ENCODE measurements around the gene IL22.

IL22 gene

GRCh38 chr12:68225576-68226476, 27.6 kb downstream of the IL22 start, which contains the start of gene IL26:
Gene IL26, minus strand, starts transcription at chr12:68225810. Its CDS starts 54 bp downstream, at chr12:68225756.
- no peak for DNase-seq

GRCh38 chr12:68224613-68225285, 28.7 kb downstream of the IL22 start:
- DNase-seq, result no peak

DNA sequence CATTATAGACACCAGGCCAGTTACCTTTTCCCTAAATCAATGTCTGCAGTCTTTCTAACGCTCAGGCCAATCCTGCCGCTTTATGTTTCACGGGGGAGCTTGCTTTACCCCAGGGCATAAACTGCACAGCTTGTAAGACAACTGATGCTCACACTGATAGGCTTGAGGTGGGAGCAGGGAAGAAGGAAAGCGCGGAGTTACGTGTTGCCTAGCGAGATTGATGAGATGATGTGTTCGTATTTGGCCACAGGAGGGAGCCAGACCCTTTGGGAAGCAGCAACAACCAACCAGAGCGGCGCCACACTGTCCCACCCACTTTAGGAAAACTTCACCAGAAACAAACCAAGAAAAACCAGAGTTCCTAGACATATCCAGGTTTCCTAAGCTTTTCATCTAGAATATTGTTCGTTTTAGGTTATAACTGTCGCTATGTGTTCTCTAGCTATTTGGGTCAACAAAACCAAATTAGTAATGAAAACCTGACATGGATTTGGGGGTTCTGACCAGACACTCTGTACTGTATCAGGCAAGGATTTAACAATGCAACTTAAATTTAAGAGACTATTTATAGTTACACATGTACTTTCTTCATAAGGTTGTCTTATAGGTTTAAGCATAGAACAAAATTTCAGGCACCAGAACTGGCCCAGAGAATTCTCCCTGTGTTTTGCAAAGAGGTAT, 30.2 kb downstream of the IL22 start:
- DNase-seq, result peak; percentile 50 to 79

DNA sequence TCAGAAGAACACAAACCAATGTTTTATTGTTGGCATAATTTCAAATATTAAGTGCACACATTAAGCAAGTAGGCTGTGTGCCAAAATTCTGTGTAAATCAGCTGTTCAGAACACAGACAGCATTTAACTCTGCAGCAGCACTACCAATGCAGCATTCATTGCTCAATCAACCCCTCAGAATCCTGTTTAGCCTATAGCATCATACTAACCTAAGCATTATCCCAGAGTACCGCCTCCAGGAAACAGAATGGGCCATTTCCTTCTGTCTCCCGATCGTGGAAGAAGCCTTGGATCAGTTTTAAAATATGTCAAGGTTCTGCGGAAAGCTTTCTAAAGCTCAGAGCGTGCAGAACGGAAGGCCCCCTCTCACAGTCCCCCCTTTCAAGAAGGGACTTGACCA, 31.1 kb downstream of the IL22 start:
- peak; percentile 8 to 29 for DNase-seq

GRCh38 chr12:68221497-68221896, 31.9 kb downstream of the IL22 start:
- no peak for DNase-seq

DNA sequence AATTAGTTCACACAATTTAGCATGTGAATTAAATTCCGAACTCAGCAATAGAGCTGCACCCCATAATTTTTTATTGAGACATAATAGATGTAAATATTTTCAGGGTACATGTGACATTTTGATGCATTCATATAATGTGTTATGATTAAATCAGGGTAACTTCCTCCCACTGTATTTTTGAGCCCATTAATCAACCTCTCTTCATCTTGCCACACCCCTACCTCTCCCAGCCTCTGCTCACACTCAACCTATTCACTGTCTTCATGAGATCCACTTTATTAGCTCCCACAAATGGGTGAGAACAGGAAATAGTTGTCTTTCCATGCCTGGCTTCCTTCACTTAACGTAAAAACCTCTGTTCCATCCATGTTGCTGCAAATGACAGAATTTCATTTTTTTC, 42.5 kb downstream of the IL22 start:
- DNase-seq, result no peak

DNA sequence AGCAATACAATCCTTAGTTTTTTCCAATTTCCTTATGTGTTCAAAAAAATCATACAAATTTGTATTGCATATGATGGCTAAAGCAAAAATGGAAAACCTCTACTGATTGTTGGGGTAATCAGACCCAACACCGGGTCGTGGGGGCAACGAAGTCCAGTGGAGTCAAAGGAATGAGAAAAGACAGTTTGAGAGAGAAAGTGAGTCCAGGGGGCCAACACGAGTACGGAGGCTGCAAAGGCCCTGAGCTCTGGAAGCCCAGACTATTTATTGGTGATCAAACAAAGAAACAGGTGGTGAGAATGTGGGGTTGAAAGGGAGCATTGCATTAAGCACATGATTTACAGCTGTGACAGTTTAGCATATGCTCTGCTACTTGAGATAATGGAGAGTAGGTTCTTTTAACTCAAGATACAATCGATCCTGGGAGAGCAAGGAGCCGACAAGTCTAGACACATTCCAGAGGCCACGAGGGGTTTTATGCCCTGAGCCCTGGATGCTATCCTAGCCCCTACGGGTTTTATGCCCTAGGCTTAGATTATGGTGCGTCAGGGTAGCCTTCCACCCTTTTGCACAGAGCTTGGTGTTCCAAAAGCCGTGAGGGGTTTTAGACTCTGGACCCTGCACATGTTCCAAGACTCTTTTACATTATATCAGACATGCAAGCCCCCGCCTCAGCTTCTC, 44.2 kb downstream of the IL22 start:
- DNase-seq, result peak in 1 of 2 experiments; percentile 57

- DNase-seq, result no peak
Measured at GRCh38 chr12:68207276-68207675, 46.1 kb downstream of the IL22 start.

DNA sequence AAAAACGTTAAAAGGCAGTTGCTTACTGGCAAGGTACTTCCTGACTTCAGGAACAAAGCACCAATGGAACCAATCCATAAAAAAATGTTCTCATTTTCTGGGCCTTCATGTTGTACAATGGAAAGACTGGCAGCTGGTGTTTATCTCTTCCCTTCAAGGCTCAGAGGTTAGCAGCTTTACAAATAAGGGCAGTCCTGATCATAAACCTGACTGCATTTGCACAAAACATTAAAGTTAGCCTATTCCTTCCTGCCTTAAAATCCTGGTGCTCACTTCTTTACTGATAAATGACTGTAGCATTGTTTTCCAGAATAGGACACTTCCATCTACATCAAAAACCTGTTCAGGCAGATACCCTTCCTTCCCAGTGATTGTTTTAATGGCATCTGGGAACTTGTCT, 47.0 kb downstream of the IL22 start:
- DNase-seq, result peak in 1 of 2 experiments; percentile 17

DNA sequence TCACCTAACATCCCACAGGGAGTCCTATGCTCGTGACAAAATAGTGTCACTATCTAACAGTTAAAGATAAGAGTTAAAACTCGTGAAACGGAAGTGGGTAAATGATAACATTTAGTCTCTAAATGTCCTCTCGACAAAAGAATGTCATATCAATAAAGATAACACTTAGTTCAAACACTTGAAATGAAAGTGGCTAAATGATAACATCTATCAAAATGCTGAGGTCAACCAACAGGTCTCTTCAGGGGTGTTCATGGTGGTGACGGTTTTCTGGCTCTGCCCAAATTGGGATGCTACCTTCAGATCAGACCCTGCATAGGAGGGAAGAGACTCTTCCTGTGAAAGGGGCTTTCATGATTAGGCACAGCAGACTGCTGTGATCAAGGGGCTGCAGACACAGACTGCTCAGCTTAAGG, 49.9 kb downstream of the IL22 start:
- no peak for DNase-seq

- no peak for DNase-seq
Measured at GRCh38 chr12:68200854-68201253, 52.5 kb downstream of the IL22 start.

GRCh38 chr12:68199127-68199526, 54.3 kb downstream of the IL22 start:
- DNase-seq, result no peak

- no peak for DNase-seq
Measured at GRCh38 chr12:68198507-68199086, 54.8 kb downstream of the IL22 start.
